ENCODE results near the gene ATAD3B.

DNA sequence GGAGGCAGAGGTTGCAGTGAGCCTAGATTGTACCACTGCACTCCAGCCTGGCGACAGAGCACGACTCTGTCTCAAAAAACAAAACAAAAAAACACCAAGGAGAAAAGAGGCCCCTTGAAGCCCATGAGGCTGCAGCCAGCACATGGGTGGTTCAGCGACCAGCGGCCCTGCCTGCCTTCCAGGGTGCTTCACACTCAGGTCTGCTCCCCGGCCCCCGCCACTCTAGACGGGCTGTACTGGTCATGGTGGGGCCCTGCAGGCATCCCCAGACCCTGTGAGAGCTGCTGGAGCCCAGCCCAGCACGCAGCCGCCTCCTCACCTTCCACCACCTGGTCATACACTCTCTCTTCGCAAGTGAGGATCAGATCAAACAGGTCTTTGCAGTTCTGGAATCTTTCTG, 73.0 kb downstream of the ATAD3B start:
- TF ChIP-seq, protein P1, sequence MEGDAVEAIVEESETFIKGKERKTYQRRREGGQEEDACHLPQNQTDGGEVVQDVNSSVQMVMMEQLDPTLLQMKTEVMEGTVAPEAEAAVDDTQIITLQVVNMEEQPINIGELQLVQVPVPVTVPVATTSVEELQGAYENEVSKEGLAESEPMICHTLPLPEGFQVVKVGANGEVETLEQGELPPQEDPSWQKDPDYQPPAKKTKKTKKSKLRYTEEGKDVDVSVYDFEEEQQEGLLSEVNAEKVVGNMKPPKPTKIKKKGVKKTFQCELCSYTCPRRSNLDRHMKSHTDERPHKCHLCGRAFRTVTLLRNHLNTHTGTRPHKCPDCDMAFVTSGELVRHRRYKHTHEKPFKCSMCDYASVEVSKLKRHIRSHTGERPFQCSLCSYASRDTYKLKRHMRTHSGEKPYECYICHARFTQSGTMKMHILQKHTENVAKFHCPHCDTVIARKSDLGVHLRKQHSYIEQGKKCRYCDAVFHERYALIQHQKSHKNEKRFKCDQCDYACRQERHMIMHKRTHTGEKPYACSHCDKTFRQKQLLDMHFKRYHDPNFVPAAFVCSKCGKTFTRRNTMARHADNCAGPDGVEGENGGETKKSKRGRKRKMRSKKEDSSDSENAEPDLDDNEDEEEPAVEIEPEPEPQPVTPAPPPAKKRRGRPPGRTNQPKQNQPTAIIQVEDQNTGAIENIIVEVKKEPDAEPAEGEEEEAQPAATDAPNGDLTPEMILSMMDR (IDR thresholded peaks at IDR 0.05) = no peak
- no peak for TF ChIP-seq JUN (IDR thresholded peaks at IDR 0.05)
- TF ChIP-seq, protein P2, sequence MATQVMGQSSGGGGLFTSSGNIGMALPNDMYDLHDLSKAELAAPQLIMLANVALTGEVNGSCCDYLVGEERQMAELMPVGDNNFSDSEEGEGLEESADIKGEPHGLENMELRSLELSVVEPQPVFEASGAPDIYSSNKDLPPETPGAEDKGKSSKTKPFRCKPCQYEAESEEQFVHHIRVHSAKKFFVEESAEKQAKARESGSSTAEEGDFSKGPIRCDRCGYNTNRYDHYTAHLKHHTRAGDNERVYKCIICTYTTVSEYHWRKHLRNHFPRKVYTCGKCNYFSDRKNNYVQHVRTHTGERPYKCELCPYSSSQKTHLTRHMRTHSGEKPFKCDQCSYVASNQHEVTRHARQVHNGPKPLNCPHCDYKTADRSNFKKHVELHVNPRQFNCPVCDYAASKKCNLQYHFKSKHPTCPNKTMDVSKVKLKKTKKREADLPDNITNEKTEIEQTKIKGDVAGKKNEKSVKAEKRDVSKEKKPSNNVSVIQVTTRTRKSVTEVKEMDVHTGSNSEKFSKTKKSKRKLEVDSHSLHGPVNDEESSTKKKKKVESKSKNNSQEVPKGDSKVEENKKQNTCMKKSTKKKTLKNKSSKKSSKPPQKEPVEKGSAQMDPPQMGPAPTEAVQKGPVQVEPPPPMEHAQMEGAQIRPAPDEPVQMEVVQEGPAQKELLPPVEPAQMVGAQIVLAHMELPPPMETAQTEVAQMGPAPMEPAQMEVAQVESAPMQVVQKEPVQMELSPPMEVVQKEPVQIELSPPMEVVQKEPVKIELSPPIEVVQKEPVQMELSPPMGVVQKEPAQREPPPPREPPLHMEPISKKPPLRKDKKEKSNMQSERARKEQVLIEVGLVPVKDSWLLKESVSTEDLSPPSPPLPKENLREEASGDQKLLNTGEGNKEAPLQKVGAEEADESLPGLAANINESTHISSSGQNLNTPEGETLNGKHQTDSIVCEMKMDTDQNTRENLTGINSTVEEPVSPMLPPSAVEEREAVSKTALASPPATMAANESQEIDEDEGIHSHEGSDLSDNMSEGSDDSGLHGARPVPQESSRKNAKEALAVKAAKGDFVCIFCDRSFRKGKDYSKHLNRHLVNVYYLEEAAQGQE (IDR thresholded peaks at IDR 0.05) = no peak
- TF ChIP-seq CHD2 (IDR thresholded peaks at IDR 0.05; ENCODE audit: low read length, partially characterized antibody) = no peak
- TF ChIP-seq ESRRA (IDR thresholded peaks at IDR 0.05; ENCODE audit: borderline replicate concordance, low read length) = no peak
- no peak for TF ChIP-seq POLR2A (IDR thresholded peaks at IDR 0.05; ENCODE audit: low read length)
